HT1080 (cell line): ENCODE measurements around the gene HPRT1. TPM values are rescaled to one million over a fixed set of nuclear protein-coding genes. Genes with fewer than 3 reads are reported as not detected.

ENCODE experiments used
- DNase-seq: peaks from one replicate; pipeline ENCODE4 v3.0.0-alpha.2; 2015; ENCODE audit warnings: low read depth
- total RNA-seq: library from RNA; depleted of rRNA; stranded (reverse); fragments of >200 nt; shearing (Covaris generic); gene quantifications from 2 replicates; pipeline ENCODE4 v1.2.3, GENCODE V29; 2014

Gene HPRT1
- total RNA-seq, 1 experiment from 2014 or later, result 17.1 TPM

DNA sequence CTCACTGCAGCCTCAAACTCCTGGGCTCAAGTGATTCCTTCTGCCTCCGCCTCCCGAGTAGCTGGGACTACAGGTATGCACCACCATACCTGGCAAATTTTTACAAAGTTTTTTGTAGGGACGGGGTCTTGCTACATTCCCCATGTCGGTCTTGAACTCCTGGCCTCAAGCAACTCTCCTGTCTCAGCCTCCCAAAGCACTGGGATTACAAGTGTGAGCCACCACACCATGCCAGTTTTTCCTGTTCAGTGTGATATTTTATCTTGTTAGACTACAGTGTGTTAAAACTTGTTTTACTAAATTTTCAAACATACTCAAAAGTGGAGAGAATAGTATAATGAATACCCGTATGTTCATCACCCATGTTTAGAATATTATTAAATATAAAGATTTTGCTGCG is 12.1 kb downstream of the HPRT1 start:
- DNase-seq, result no peak

- DNase-seq, result no peak
Measured at GRCh38 chrX:134476284-134476683, 16.3 kb downstream of the HPRT1 start.

DNA sequence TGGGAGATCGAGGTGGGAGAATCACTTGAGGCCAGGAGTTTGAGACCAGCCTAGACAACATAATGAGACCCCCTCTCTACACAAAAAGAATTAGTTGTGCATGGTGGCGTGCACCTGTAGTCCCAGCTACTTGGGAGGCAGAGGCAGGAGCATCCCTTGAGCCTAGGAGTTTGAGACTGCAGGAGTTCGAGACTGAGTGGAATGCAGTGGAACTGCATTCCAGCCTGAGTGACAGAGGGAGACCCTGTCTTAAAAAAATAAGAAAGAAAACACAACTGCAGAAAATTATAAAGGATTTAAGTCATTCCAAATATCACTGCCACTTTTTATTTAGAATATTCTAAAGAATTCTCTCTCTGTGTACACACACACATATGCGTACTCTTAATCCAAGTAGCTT is 18.4 kb downstream of the HPRT1 start:
- no peak for DNase-seq

DNA sequence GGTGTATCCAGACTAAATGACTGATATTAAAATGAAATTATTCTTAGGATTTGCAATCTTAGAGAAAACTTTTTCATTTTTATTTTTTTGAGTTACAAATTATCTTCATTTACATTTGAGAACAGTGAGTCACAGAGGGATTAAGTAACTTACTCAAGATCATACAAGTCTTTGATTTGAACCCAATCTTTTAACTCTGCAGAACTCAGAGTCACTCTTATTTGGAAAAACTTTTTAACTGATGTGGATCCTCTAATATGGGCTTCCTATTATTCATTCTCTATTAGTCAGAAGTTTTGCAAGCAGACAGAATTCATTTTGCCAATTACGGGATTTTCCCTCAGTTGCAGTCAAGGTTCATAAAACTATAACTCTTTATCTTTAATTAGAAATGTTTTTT is 20.1 kb downstream of the HPRT1 start:
- no peak for DNase-seq

DNA sequence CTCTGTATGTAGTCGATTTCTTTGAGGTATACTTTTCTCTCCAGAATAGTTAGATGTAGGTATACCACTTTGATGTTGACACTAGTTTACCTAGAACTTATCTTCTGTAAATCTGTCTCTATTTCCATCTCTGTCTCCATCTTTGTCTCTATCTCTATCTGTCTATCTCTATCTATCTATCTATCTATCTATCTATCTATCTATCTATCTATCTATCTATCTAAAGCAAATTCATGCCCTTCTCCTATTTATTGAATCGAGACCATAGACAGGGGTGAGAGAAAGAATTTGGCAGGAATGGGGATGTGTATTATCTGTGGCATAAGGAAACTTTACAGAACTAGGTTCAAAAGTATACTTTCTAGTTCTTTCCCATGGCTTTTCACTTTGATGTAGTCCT is 21.4 kb downstream of the HPRT1 start:
- no peak for DNase-seq

DNA sequence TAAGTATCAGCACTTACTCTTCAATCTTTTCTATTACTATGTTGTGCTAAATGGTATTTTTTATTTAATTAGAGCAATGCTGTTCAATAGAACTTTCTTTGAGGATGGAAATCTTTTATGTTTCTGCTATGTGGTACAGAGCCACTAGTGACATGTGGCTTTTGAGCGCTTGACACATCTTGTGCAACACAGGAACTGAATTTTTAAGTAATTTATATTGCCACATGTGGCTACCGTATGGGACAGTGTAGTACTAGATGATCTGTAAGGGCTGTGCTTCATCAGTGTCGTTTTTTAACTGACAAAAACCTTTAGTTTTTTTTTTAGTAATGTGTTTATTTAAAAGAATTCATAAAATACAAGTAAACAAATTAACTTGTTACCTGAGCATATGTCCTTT is 22.4 kb downstream of the HPRT1 start:
- no peak for DNase-seq

DNA sequence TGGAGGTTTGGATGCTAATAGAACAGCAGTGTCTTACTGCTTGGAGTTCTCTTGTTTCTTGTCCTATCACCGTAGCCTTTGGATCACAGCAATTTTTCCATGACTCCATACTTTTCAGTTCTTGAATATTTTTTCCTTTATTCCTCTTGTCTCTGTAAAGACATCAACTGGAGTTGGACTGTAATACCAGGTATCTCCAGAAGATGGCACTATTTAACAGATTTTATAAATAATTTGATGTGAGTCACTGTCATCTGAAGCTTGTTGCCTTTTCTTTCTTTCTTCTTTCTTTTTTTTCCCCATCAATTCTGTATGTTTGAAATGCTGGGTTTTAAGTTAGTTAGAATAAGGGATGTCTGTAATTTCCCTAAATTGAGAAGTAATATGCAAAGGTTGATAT is 24.1 kb downstream of the HPRT1 start:
- DNase-seq, result peak; percentile 51

GRCh38 chrX:134501941-134502340 is 42.0 kb downstream of the HPRT1 start:
- no peak for DNase-seq

GRCh38 chrX:134502686-134503085 is 42.7 kb downstream of the HPRT1 start:
- DNase-seq, result no peak

- DNase-seq, result peak; percentile 83
Measured at GRCh38 chrX:134512566-134512965, 52.6 kb downstream of the HPRT1 start.

GRCh38 chrX:134513091-134513490 is 53.1 kb downstream of the HPRT1 start:
- DNase-seq, result peak; percentile 37

- peak; percentile 77 for DNase-seq
Measured at GRCh38 chrX:134520860-134521390, 61.0 kb downstream of the HPRT1 start.

- no peak for DNase-seq
Measured at GRCh38 chrX:134524181-134524580, 64.2 kb downstream of the HPRT1 start.

GRCh38 chrX:134525086-134525792 is 65.3 kb downstream of the HPRT1 start:
- no peak for DNase-seq

- DNase-seq, result peak; percentile 41
Measured at GRCh38 chrX:134526399-134526798, 66.4 kb downstream of the HPRT1 start.

- no peak for DNase-seq
Measured at GRCh38 chrX:134528960-134529359, 69.0 kb downstream of the HPRT1 start.

- no peak for DNase-seq
Measured at GRCh38 chrX:134529481-134529880, 69.5 kb downstream of the HPRT1 start.

- no peak for DNase-seq
Measured at GRCh38 chrX:134530845-134531244, 70.9 kb downstream of the HPRT1 start.

GRCh38 chrX:134533352-134533751 is 73.4 kb downstream of the HPRT1 start:
- no peak for DNase-seq

DNA sequence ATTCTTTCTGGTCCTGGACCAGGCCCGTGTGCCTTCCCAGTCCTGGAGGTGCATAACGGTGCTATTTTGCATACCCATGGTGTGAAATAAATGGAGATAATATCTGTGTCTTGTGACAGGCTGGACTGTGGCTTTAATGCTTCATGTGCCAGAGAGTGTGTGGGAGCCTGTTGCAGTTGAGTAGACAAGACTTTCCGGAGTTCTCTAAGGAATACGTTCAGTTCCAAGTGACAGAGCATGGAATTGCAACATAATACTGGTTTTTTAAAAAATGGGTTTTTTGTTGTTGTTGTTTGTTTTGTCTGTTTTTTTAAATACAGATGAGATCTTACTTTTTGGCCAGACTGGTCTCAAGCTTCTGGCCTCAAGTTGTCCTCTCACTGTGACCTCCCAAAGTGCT is 74.0 kb downstream of the HPRT1 start:
- no peak for DNase-seq

- DNase-seq, result peak; percentile 90
Measured at GRCh38 chrX:134537179-134537955, 77.4 kb downstream of the HPRT1 start.

DNA sequence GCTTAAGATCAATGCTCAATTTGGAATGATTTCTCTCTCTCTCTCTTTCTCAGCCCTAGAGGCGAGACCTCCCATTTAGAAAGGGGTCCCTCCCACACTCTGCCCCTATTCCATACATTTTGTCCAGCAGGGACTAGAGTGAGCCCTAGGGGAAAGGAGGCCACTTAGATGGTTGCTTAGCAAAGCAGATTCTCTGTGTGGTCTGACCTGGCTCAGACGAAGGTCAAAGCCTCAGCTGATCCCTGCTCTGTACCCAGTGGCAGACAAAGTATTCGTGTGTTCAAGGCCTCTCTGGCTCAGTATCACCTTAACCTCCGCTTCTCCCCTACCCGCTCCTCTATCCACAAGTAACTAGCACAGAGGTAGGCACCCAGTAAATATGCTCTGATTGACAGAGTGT is 78.4 kb downstream of the HPRT1 start:
- no peak for DNase-seq

GRCh38 chrX:134541906-134542305 is 81.9 kb downstream of the HPRT1 start:
- no peak for DNase-seq
